GM12878 (cell line): ENCODE data around the gene PDE6C. TPM values are rescaled to one million over a fixed set of nuclear protein-coding genes. Genes with fewer than 3 reads are reported as not detected.

Source experiments
- ATAC-seq: fragments of 200-7000 bp; cut with Tn5 transposase; 3 replicates; pipeline ENCODE4 v1.9.1; 2020; ENCODE audit warnings: mild to moderate bottlenecking, moderate library complexity
- BruUV-seq: library from RNA; stranded (reverse); fragments of 400-500 nt; replicated peaks from 2 replicates; lab custom pipeline; 2021; lab: Mats Ljungman, UMichigan
- CTCF ChIA-PET: fragments of 300-600 bp; sonication (Branson Sonifier 250); formaldehyde crosslinking; extraction: SDS; loops from one replicate; lab custom pipeline; 2021; ENCODE audit warnings: inconsistent platforms; lab: Yijun Ruan, JAX
- POLR2A ChIA-PET: fragments of 350-600 bp; formaldehyde crosslinking; extraction: SDS; loops from one replicate; lab custom pipeline; 2021; ENCODE audit warnings: inconsistent platforms; lab: Charles Lee
- RAD21 ChIA-PET: fragments of 300-600 bp; sonication (Branson Sonifier 250); formaldehyde crosslinking; loops from one replicate; lab custom pipeline; 2023; ENCODE audit warnings: antibody characterized with exemption; ENCODE audit not compliant: unreplicated experiment; lab: Charles Lee
- SMC1A ChIA-PET: fragments of 300-600 bp; sonication (Branson Sonifier 250); formaldehyde crosslinking; loops from one replicate; lab custom pipeline; 2023; ENCODE audit not compliant: unreplicated experiment, uncharacterized antibody; lab: Charles Lee
- DNase-seq: peaks from one replicate; pipeline ENCODE4 v3.0.0-alpha.2; 2011; ENCODE audit warnings: low read depth, low spot score
- FAIRE-seq: peaks from 3 replicates; lab custom pipeline; 2011; peaks lifted over from hg19 to GRCh38; lab: Jason Lieb, UNC
- H2AFZ ChIP-seq: 2 replicates; pipeline ENCODE4 v1.6.0; 2011; ENCODE audit warnings: low read depth, low read length, control low read depth; ENCODE audit not compliant: control insufficient read depth
- H3K27ac ChIP-seq: 2 replicates; pipeline ENCODE4 v1.5.1; 2011; ENCODE audit warnings: control low read depth; ENCODE audit not compliant: control insufficient read depth, insufficient read depth
- H3K27me3 ChIP-seq, 2 experiments: replicated peaks in 1 of 2; 2 replicates each; pipeline versions ENCODE4 v1.6.0 to v1.6.1; 2011; ENCODE audit warnings: low read length in 1 of 2; ENCODE audit not compliant: control insufficient read depth in 2 of 2, insufficient read depth in 2 of 2
- H3K36me3 ChIP-seq, 2 experiments: 2 replicates each; pipeline ENCODE4 v1.5.1; 2011; ENCODE audit warnings: low read length in 1 of 2; ENCODE audit not compliant: control insufficient read depth in 2 of 2, insufficient read depth in 2 of 2
- H3K4me1 ChIP-seq: 2 replicates; pipeline ENCODE4 v1.6.1; 2011; ENCODE audit warnings: mild to moderate bottlenecking, low read length, moderate library complexity, mixed read lengths; ENCODE audit not compliant: control insufficient read depth, insufficient read depth
- H3K4me2 ChIP-seq: 2 replicates; pipeline ENCODE4 v1.6.0; 2011; ENCODE audit warnings: control low read depth; ENCODE audit not compliant: control insufficient read depth, insufficient read depth
- H3K4me3 ChIP-seq: fragments of 200-600 bp; sonication (generic); 2 replicates; pipeline ENCODE4 v1.5.1; 2016
- H3K79me2 ChIP-seq: 2 replicates; pipeline ENCODE4 v1.6.0; 2011; ENCODE audit warnings: low read length; ENCODE audit not compliant: control insufficient read depth, insufficient read depth
- H3K9ac ChIP-seq: 2 replicates; pipeline ENCODE4 v1.8.0; 2011; ENCODE audit warnings: low read length, control low read depth, mixed read lengths; ENCODE audit not compliant: control insufficient read depth, insufficient read depth
- H3K9me3 ChIP-seq: replicated peaks from 3 replicates; pipeline ENCODE4 v1.5.1; 2011; ENCODE audit warnings: mild to moderate bottlenecking, low read length; ENCODE audit not compliant: control insufficient read depth, insufficient read depth
- H4K20me1 ChIP-seq: 2 replicates; pipeline ENCODE4 v1.6.0; 2011; ENCODE audit not compliant: control insufficient read depth, insufficient read depth
- BHLHE40 ChIP-seq, 2 experiments: fragments of 450-650 bp in 1 of 2; IDR thresholded peaks; 2 replicates each; pipeline ENCODE4 v1.6.1; 2011 to 2017; ENCODE audit warnings: low read depth in 2 of 2, borderline replicate concordance in 1 of 2, improper control_type of control experiment in 1 of 2, low read length in 1 of 2, mild to moderate bottlenecking in 1 of 2
- CEBPZ ChIP-seq: fragments of 150-350 bp; IDR thresholded peaks from 2 replicates; pipeline ENCODE4 v1.6.1; 2016; ENCODE audit warnings: low read depth, low read length
- CHD1 ChIP-seq: IDR thresholded peaks from 2 replicates; pipeline ENCODE4 v1.6.1; 2012; ENCODE audit warnings: low read depth, low read length, improper control_type of control experiment
- CHD4 ChIP-seq: fragments of 200-600 bp; sonication (generic); IDR thresholded peaks from 2 replicates; pipeline ENCODE4 v1.6.1; 2016; ENCODE audit warnings: mild to moderate bottlenecking
- EED ChIP-seq: sonication (generic); IDR thresholded peaks from 2 replicates; pipeline ENCODE4 v1.6.1; 2016; ENCODE audit warnings: antibody characterized with exemption, low read depth
- ESRRA ChIP-seq: IDR thresholded peaks from 2 replicates; pipeline ENCODE4 v1.6.1; 2012; ENCODE audit warnings: mild to moderate bottlenecking, low read length, improper control_type of control experiment
- KDM1A ChIP-seq: fragments of 200-600 bp; sonication (generic); IDR thresholded peaks from 2 replicates; pipeline ENCODE4 v1.6.1; 2016; ENCODE audit warnings: borderline replicate concordance
- NR2C2 ChIP-seq: IDR thresholded peaks from 2 replicates; pipeline ENCODE4 v1.6.1; 2011; ENCODE audit warnings: borderline replicate concordance, low read depth; ENCODE audit not compliant: control insufficient read depth, insufficient read length
- POLR2A ChIP-seq: IDR thresholded peaks from 2 replicates; pipeline ENCODE4 v1.6.1; 2011; ENCODE audit warnings: low read depth, mild to moderate bottlenecking, low read length
- WGBS: methylation state at CpG from one replicate; pipeline ENCODE4 v1.1.6; 2016; ENCODE audit warnings: low lambda C conversion rate; ENCODE audit not compliant: insufficient replicate concordance, insufficient coverage; ENCODE audit errors: missing lambda C conversion rate; 5-methylcytosine and 5-hydroxymethylcytosine counted together
- in situ Hi-C: fragments of 300-500 bp; cut with MboI; formaldehyde crosslinking; loops from 9 replicates; pipeline ENCODE4 v1.14.3; 2018; ENCODE audit warnings: mixed read lengths
- intact Hi-C: fragments of 100-400 bp; cut with micrococcal nuclease; formaldehyde crosslinking; loops from one replicate; pipeline ENCODE4 v1.14.2; 2022; ENCODE audit not compliant: unreplicated experiment
- polyA plus RNA-seq, 11 experiments: library from polyadenylated mRNA; depleted of rRNA in 4 of 11; unstranded in 6 of 11; stranded (reverse) in 5 of 11; fragments of >200 nt; fragmentation: Nextera tagmentation in 4 of 11; fragmentation: Illumina TruSeq in 1 of 11; extraction: Ambion mirVana in 4 of 11; extraction: Trizol in 1 of 11; gene quantifications; 1 replicate in 1 of 11; 2 replicates in 10 of 11; pipeline versions ENCODE4 v1.2.1 to v1.2.3, GENCODE V29; 2011 to 2016; ENCODE audit warnings: inconsistent platforms in 2 of 11, missing spikeins in 2 of 11, low read depth in 1 of 11
- total RNA-seq, 4 experiments: library from RNA; depleted of rRNA in 3 of 4; stranded (reverse); fragments of >200 nt in 3 of 4; fragmentation: Illumina TruSeq in 1 of 4; extraction: Trizol in 1 of 4; gene quantifications; 2 replicates each; pipeline versions ENCODE4 v1.2.1 to v1.2.3, GENCODE V29; 2013 to 2021
- TF ChIP-seq, protein P1 (sequence below): fragments of 450-650 bp; IDR thresholded peaks from 2 replicates; pipeline ENCODE4 v1.6.1; 2017; ENCODE audit warnings: mild to moderate bottlenecking, moderate library complexity

Gene PDE6C
- total and polyA plus RNA-seq, 10 of the 15 experiments (the other 5 are each of a cell fraction or from before 2014, with no cell fraction given) = not detected

GRCh38 chr10:93620925-93621324, 8.6 kb downstream of the PDE6C start:
- ChIA-PET RAD21 (no interaction called here), POLR2A (no interaction called here), SMC1A (no interaction called here), CTCF (no interaction called here)
- Histone ChIP-seq H4K20me1 (no peaks in the 10 kb centered on the region), H3K79me2 (no peaks in the 10 kb centered on the region), H3K36me3 (no peaks in the 10 kb centered on the region), H3K27me3 (no peaks in the 10 kb centered on the region; a peak in 1 of 4 replicates), H3K4me2 (no peak overlapping the region), H3K4me1 (peaks cover 2% of the 10 kb centered on the region; the same call in 1 of the 2 replicates), H3K9me3 (no peaks in the 10 kb centered on the region), H3K4me3 (no peak overlapping the region), H3K9ac (no peak overlapping the region), H3K27ac (no peak overlapping the region), H2AFZ (no peak overlapping the region)
- in situ Hi-C loops (no loop called here), intact Hi-C loops (no loop called here)
- TF ChIP-seq ESRRA = no peak
- no peak for TF ChIP-seq POLR2A
- no peak for TF ChIP-seq CHD1
- TF ChIP-seq, protein P1, sequence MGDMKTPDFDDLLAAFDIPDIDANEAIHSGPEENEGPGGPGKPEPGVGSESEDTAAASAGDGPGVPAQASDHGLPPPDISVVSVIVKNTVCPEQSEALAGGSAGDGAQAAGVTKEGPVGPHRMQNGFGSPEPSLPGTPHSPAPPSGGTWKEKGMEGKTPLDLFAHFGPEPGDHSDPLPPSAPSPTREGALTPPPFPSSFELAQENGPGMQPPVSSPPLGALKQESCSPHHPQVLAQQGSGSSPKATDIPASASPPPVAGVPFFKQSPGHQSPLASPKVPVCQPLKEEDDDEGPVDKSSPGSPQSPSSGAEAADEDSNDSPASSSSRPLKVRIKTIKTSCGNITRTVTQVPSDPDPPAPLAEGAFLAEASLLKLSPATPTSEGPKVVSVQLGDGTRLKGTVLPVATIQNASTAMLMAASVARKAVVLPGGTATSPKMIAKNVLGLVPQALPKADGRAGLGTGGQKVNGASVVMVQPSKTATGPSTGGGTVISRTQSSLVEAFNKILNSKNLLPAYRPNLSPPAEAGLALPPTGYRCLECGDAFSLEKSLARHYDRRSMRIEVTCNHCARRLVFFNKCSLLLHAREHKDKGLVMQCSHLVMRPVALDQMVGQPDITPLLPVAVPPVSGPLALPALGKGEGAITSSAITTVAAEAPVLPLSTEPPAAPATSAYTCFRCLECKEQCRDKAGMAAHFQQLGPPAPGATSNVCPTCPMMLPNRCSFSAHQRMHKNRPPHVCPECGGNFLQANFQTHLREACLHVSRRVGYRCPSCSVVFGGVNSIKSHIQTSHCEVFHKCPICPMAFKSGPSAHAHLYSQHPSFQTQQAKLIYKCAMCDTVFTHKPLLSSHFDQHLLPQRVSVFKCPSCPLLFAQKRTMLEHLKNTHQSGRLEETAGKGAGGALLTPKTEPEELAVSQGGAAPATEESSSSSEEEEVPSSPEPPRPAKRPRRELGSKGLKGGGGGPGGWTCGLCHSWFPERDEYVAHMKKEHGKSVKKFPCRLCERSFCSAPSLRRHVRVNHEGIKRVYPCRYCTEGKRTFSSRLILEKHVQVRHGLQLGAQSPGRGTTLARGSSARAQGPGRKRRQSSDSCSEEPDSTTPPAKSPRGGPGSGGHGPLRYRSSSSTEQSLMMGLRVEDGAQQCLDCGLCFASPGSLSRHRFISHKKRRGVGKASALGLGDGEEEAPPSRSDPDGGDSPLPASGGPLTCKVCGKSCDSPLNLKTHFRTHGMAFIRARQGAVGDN = no peak
- no peak for TF ChIP-seq CHD4
- TF ChIP-seq EED = no peak
- no peak for TF ChIP-seq KDM1A
- TF ChIP-seq BHLHE40 (IDR thresholded peaks at IDR 0.05; ENCODE audit: borderline replicate concordance in 1 of 2, low read depth in 2 of 2, low read length in 1 of 2) = no peak
- TF ChIP-seq CEBPZ = no peak
- no peak for TF ChIP-seq NR2C2
- no TSS peak for BruUV-seq
- FAIRE-seq = no peak
- ATAC-seq = no peak
- 23% methylated on average over 7 of the region's 7 CpGs for WGBS
- DNase-seq = no peak
